Naive thymus-derived CD4-positive, alpha-beta T cell (primary cell): ENCODE data around the gene ABCG1. TPM values are rescaled to one million over a fixed set of nuclear protein-coding genes. Genes with fewer than 3 reads are reported as not detected.
A peak's percentile ranks its signal among the peaks of the same experiment; 100 is the strongest.

Source experiments
- ATAC-seq: fragments of 150-1000 bp; cut with Tn5 transposase; 2 replicates; pipeline ENCODE4 v1.10.0; 2021; ENCODE audit warnings: mild to moderate bottlenecking, moderate library complexity
- CTCF ChIA-PET: fragments of 350-600 bp; sonication (Branson Sonifier 250); formaldehyde crosslinking; loops from one replicate; lab custom pipeline; 2021; ENCODE audit warnings: antibody characterized with exemption; lab: Charles Lee
- POLR2A ChIA-PET: fragments of 350-600 bp; sonication (Branson Sonifier 250); formaldehyde crosslinking; loops from one replicate; lab custom pipeline; 2021; ENCODE audit warnings: antibody characterized with exemption, inconsistent platforms; lab: Charles Lee
- DNase-seq, 9 donors: peaks; one replicate each; pipeline versions ENCODE4 v3.0.0 to v3.0.0-alpha.2; 2020 to 2022; ENCODE audit warnings: mixed read lengths in 1 of 9
- H3K27ac ChIP-seq: one replicate; pipeline ENCODE4 v1.7.0; 2013; ENCODE audit warnings: mild to moderate bottlenecking, low read depth, low read length, moderate library complexity
- H3K27me3 ChIP-seq, 2 donors: one replicate each; pipeline ENCODE4 v1.7.0; 2013; ENCODE audit warnings: low read length in 2 of 2, mild to moderate bottlenecking in 2 of 2, moderate library complexity in 2 of 2; ENCODE audit not compliant: control insufficient read depth in 2 of 2, insufficient read depth in 2 of 2
- H3K36me3 ChIP-seq, 3 experiments: 1 replicate in 2 of 3; 2 replicates in 1 of 3; pipeline ENCODE4 v1.7.0; 2013; ENCODE audit warnings: low read length in 3 of 3, mild to moderate bottlenecking in 3 of 3, moderate library complexity in 1 of 3; ENCODE audit not compliant: insufficient read depth in 3 of 3, control insufficient read depth in 2 of 3
- H3K4me1 ChIP-seq, 2 donors: one replicate each; pipeline ENCODE4 v1.7.0; 2013; ENCODE audit warnings: low read length in 2 of 2, mild to moderate bottlenecking in 2 of 2, moderate library complexity in 1 of 2; ENCODE audit not compliant: control insufficient read depth in 2 of 2, insufficient read depth in 2 of 2
- H3K4me3 ChIP-seq: 2 replicates; pipeline ENCODE4 v1.7.0; 2013; ENCODE audit warnings: mild to moderate bottlenecking, low read length
- H3K9me3 ChIP-seq, 3 experiments: 1 replicate in 2 of 3; 2 replicates in 1 of 3; pipeline ENCODE4 v1.7.0; 2013; ENCODE audit warnings: low read length in 3 of 3; ENCODE audit not compliant: control insufficient read depth in 2 of 3
- H3K27ac Mint-ChIP-seq, 9 donors: one replicate each; pipeline ENCODE4 v1.8.0; 2020 to 2022; ENCODE audit warnings: mixed read lengths in 9 of 9, mild to moderate bottlenecking in 8 of 9, moderate library complexity in 5 of 9, inconsistent platforms in 2 of 9
- H3K27me3 Mint-ChIP-seq, 5 donors: one replicate each; pipeline ENCODE4 v1.8.0; 2021 to 2022; ENCODE audit warnings: mixed read lengths in 5 of 5, mild to moderate bottlenecking in 1 of 5
- H3K36me3 Mint-ChIP-seq, 5 donors: one replicate each; pipeline ENCODE4 v1.8.0; 2020 to 2022; ENCODE audit warnings: mixed read lengths in 5 of 5, mild to moderate bottlenecking in 3 of 5, inconsistent platforms in 1 of 5
- H3K4me1 Mint-ChIP-seq, 7 donors: one replicate each; pipeline ENCODE4 v1.8.0; 2020 to 2022; ENCODE audit warnings: mixed read lengths in 7 of 7, mild to moderate bottlenecking in 3 of 7, inconsistent platforms in 1 of 7
- H3K4me3 Mint-ChIP-seq, 10 donors: one replicate each; pipeline ENCODE4 v1.8.0; 2020 to 2022; ENCODE audit warnings: mild to moderate bottlenecking in 10 of 10, mixed read lengths in 10 of 10, moderate library complexity in 6 of 10, inconsistent platforms in 2 of 10
- H3K9me3 Mint-ChIP-seq, 11 donors: one replicate each; pipeline ENCODE4 v1.8.0; 2020 to 2022; ENCODE audit warnings: mixed read lengths in 11 of 11, mild to moderate bottlenecking in 4 of 11, inconsistent platforms in 1 of 11, moderate library complexity in 1 of 11
- intact Hi-C, 2 donors: fragments of 100-400 bp; cut with micrococcal nuclease; formaldehyde crosslinking; loops; one replicate each; pipeline ENCODE4 v1.15.1; 2023
- polyA plus RNA-seq, 2 donors: library from polyadenylated mRNA; unstranded; fragments of 300-500 nt; fragmentation: Illumina TruSeq; gene quantifications; one replicate each; pipeline ENCODE4 v1.2.3, GENCODE V29; 2021
- total RNA-seq, 6 experiments: library from RNA in 5 of 6; stranded (reverse) in 5 of 6; gene quantifications; 1 replicate in 5 of 6; 2 replicates in 1 of 6; pipeline ENCODE4 v1.2.3 and lab custom pipeline; 2021 to 2026

The ABCG1 gene
- total and polyA plus RNA-seq, 7 experiments from 2014 or later = 0.67 to 49.7 (median 17.0) TPM

- Mint-ChIP-seq H3K27ac (peak overlapping the region in 7 of 9 donors; percentile 41 to 94 (median 87)), H3K36me3 (peaks cover 0 to 4% (median 0%) of the 10 kb centered on the region in 5 donors), H3K27me3 (peaks cover 0 to 27% (median 0%) of the 10 kb centered on the region in 5 donors), H3K4me3 (peak overlapping the region in 7 of 10 donors; percentile 10 to 69 (median 45)), H3K9me3 (no peaks in the 10 kb centered on the region), H3K4me1 (peaks cover 37 to 71% (median 61%) of the 10 kb centered on the region in 7 donors)
- Histone ChIP-seq H3K9me3 (no peaks in the 10 kb centered on the region), H3K27me3 (no peaks in the 10 kb centered on the region), H3K36me3 (no peaks in the 10 kb centered on the region), H3K4me1 (peaks cover 25 to 39% of the 10 kb centered on the region in 2 donors), H3K4me3 (no peak overlapping the region), H3K27ac (no peak overlapping the region)
- no peak for DNase-seq
- ATAC-seq = no peak
- intact Hi-C loops = loop anchor here in 1 of 2 donors (1.0 kb wide), 1 partner anchor 57 kb away; no protein-coding TSS in a partner anchor
- ChIA-PET POLR2A (interaction anchor here (1.0 to 4.7 kb wide), 4 partner anchors 14 to 33 kb away, joined by 3 to 54 read pairs (median 4); partner anchors contain the start of gene ABCG1), CTCF (interaction anchor here (1.0 to 1.3 kb wide), 4 partner anchors 12 to 57 kb away, joined by 3 to 4 read pairs (median 4); no protein-coding TSS in a partner anchor)
Observed at GRCh38 chr21:42201615-42202161, 17.3 kb upstream of the ABCG1 start.

GRCh38 chr21:42202321-42202720 lies 16.6 kb upstream of the ABCG1 start:
- ATAC-seq (no peak), DNase-seq (no peak)
- intact Hi-C loops = no loop called here
- no peaks in the 10 kb centered on the region for H3K9me3 ChIP-seq
- POLR2A ChIA-PET = interaction anchor here (4.7 kb wide), 1 partner anchor 15 kb away, joined by 54 read pairs; no protein-coding TSS in a partner anchor
- no peak overlapping the region for H3K4me3 ChIP-seq
- H3K4me3 Mint-ChIP-seq = no peak overlapping the region
- peaks cover 32 to 66% (median 55%) of the 10 kb centered on the region in 7 donors for H3K4me1 Mint-ChIP-seq
- peaks cover 25 to 39% of the 10 kb centered on the region in 2 donors for H3K4me1 ChIP-seq
- no peak overlapping the region for H3K27ac ChIP-seq
- peaks cover 0 to 3% (median 0%) of the 10 kb centered on the region in 5 donors for H3K36me3 Mint-ChIP-seq
- no peaks in the 10 kb centered on the region for H3K27me3 ChIP-seq
- peak overlapping the region in 5 of 9 donors; percentile 37 to 80 (median 59) for H3K27ac Mint-ChIP-seq
- no peaks in the 10 kb centered on the region for H3K9me3 Mint-ChIP-seq
- H3K36me3 ChIP-seq = no peaks in the 10 kb centered on the region
- peaks cover 0 to 33% (median 0%) of the 10 kb centered on the region in 5 donors for H3K27me3 Mint-ChIP-seq
- CTCF ChIA-PET = no interaction called here

- intact Hi-C loops = no loop called here
- H3K9me3 Mint-ChIP-seq = no peaks in the 10 kb centered on the region
- CTCF ChIA-PET = no interaction called here
- H3K36me3 Mint-ChIP-seq = peaks cover 0 to 3% (median 0%) of the 10 kb centered on the region in 5 donors
- POLR2A ChIA-PET = no interaction called here
- H3K4me3 Mint-ChIP-seq = no peak overlapping the region
- H3K4me3 ChIP-seq = no peak overlapping the region
- H3K4me1 Mint-ChIP-seq = peaks cover 28 to 56% (median 45%) of the 10 kb centered on the region in 7 donors
- ATAC-seq (no peak), DNase-seq (no peak)
- H3K36me3 ChIP-seq = no peaks in the 10 kb centered on the region
- no peaks in the 10 kb centered on the region for H3K9me3 ChIP-seq
- peaks cover 23 to 35% of the 10 kb centered on the region in 2 donors for H3K4me1 ChIP-seq
- no peaks in the 10 kb centered on the region for H3K27me3 ChIP-seq
- H3K27me3 Mint-ChIP-seq = peaks cover 0 to 36% (median 0%) of the 10 kb centered on the region in 5 donors
- no peak overlapping the region for H3K27ac ChIP-seq
- peak overlapping the region in 2 of 9 donors; percentile 54 to 74 for H3K27ac Mint-ChIP-seq
Observed at GRCh38 chr21:42203321-42203720, 15.6 kb upstream of the ABCG1 start.

GRCh38 chr21:42203936-42204335 lies 15.0 kb upstream of the ABCG1 start:
- peaks cover 17 to 29% of the 10 kb centered on the region in 2 donors for H3K4me1 ChIP-seq
- Mint-ChIP-seq H3K27ac (peak overlapping the region in 2 of 9 donors; percentile 54 to 74), H3K9me3 (no peaks in the 10 kb centered on the region), H3K27me3 (peaks cover 0 to 42% (median 0%) of the 10 kb centered on the region in 5 donors), H3K4me3 (no peak overlapping the region), H3K36me3 (peaks cover 0 to 3% (median 0%) of the 10 kb centered on the region in 5 donors), H3K4me1 (peaks cover 23 to 50% (median 39%) of the 10 kb centered on the region in 7 donors)
- no peaks in the 10 kb centered on the region for H3K9me3 ChIP-seq
- ChIA-PET CTCF (no interaction called here), POLR2A (no interaction called here)
- intact Hi-C loops = loop anchor here in 1 of 2 donors (2.0 kb wide), 1 partner anchor 15 kb away; no protein-coding TSS in a partner anchor
- no peak overlapping the region for H3K27ac ChIP-seq
- H3K36me3 ChIP-seq = no peaks in the 10 kb centered on the region
- no peaks in the 10 kb centered on the region for H3K27me3 ChIP-seq
- H3K4me3 ChIP-seq = no peak overlapping the region
- ATAC-seq = no peak
- DNase-seq = no peak

GRCh38 chr21:42207426-42207825 lies 11.5 kb upstream of the ABCG1 start:
- Mint-ChIP-seq H3K4me1 (peaks cover 0 to 24% (median 8%) of the 10 kb centered on the region in 7 donors), H3K27ac (no peak overlapping the region), H3K27me3 (peaks cover 0 to 43% (median 0%) of the 10 kb centered on the region in 5 donors), H3K36me3 (peaks cover 0 to 5% (median 0%) of the 10 kb centered on the region in 5 donors), H3K4me3 (no peak overlapping the region), H3K9me3 (peaks cover 0 to 4% (median 0%) of the 10 kb centered on the region in 11 donors)
- intact Hi-C loops = no loop called here
- CTCF ChIA-PET = no interaction called here
- POLR2A ChIA-PET = interaction anchor here (0.8 kb wide), 1 partner anchor 21 kb away, joined by 3 read pairs; no protein-coding TSS in a partner anchor
- Histone ChIP-seq H3K27me3 (no peaks in the 10 kb centered on the region), H3K27ac (no peak overlapping the region), H3K9me3 (no peaks in the 10 kb centered on the region), H3K36me3 (no peaks in the 10 kb centered on the region), H3K4me3 (no peak overlapping the region), H3K4me1 (no peaks in the 10 kb centered on the region)
- no peak for ATAC-seq
- DNase-seq = peak in 1 of 9 donors; percentile 11

- H3K4me3 Mint-ChIP-seq = no peak overlapping the region
- H3K4me1 Mint-ChIP-seq = peaks cover 0 to 19% (median 5%) of the 10 kb centered on the region in 7 donors
- H3K27ac ChIP-seq = no peak overlapping the region
- intact Hi-C loops = no loop called here
- H3K9me3 Mint-ChIP-seq = peaks cover 0 to 4% (median 0%) of the 10 kb centered on the region in 11 donors
- DNase-seq (no peak), ATAC-seq (no peak)
- POLR2A ChIA-PET = no interaction called here
- no peaks in the 10 kb centered on the region for H3K9me3 ChIP-seq
- H3K4me3 ChIP-seq = no peak overlapping the region
- H3K27ac Mint-ChIP-seq = peak overlapping the region in 1 of 9 donors; percentile 58
- CTCF ChIA-PET = no interaction called here
- H3K36me3 ChIP-seq = no peaks in the 10 kb centered on the region
- H3K27me3 ChIP-seq = no peaks in the 10 kb centered on the region
- peaks cover 0 to 5% (median 0%) of the 10 kb centered on the region in 5 donors for H3K36me3 Mint-ChIP-seq
- peaks cover 0 to 38% (median 0%) of the 10 kb centered on the region in 5 donors for H3K27me3 Mint-ChIP-seq
- no peaks in the 10 kb centered on the region for H3K4me1 ChIP-seq
Observed at GRCh38 chr21:42208036-42208435, 10.9 kb upstream of the ABCG1 start.
